Caco-2 (cell line): Measurements from ENCODE around the gene TTBK2. TPM values are rescaled to one million over a fixed set of nuclear protein-coding genes. Genes with fewer than 3 reads are reported as not detected.

Experiments used
- BruUV-seq: library from RNA; stranded (reverse); fragments of 400-500 nt; replicated peaks from 2 replicates; lab custom pipeline; 2021; lab: Mats Ljungman, UMichigan
- CTCF ChIA-PET: fragments of 300-600 bp; sonication (Branson Sonifier 250); formaldehyde crosslinking; loops from one replicate; lab custom pipeline; 2022; ENCODE audit warnings: antibody characterized with exemption; lab: Charles Lee
- POLR2A ChIA-PET: fragments of 300-600 bp; sonication (Branson Sonifier 250); formaldehyde crosslinking; loops from one replicate; lab custom pipeline; 2022; ENCODE audit warnings: antibody characterized with exemption; lab: Charles Lee
- DNase-seq, 2 experiments: peaks; one replicate each; pipeline versions ENCODE4 v3.0.0 to v3.0.0-alpha.2; 2020 to 2022
- H3K27me3 ChIP-seq: replicated peaks from 2 replicates; pipeline ENCODE4 v1.6.0; 2011; ENCODE audit warnings: low read length; ENCODE audit not compliant: control insufficient read depth, insufficient read depth
- H3K36me3 ChIP-seq: 2 replicates; pipeline ENCODE4 v1.5.1; 2011; ENCODE audit warnings: low read length; ENCODE audit not compliant: control insufficient read depth, insufficient read depth
- H3K4me1 ChIP-seq: fragments of 250-450 bp; sonication (Bioruptor Pico); 2 replicates; pipeline ENCODE4 v1.5.1; 2020; ENCODE audit warnings: mild to moderate bottlenecking
- H3K4me3 ChIP-seq: 2 replicates; pipeline ENCODE4 v1.5.1; 2011; ENCODE audit warnings: low read depth, mild to moderate bottlenecking, control low read depth, low read length
- H3K9me3 ChIP-seq: fragments of 250-450 bp; sonication (Bioruptor Pico); 2 replicates; pipeline ENCODE4 v1.5.1; 2020; ENCODE audit warnings: mild to moderate bottlenecking, moderate library complexity
- H3K27ac Mint-ChIP-seq: one replicate; pipeline ENCODE4 v1.8.0; 2022; ENCODE audit warnings: mixed read lengths; ENCODE audit not compliant: unreplicated experiment
- H3K27me3 Mint-ChIP-seq: one replicate; pipeline ENCODE4 v1.8.0; 2022; ENCODE audit warnings: mixed read lengths; ENCODE audit not compliant: insufficient read depth, unreplicated experiment
- H3K36me3 Mint-ChIP-seq: one replicate; pipeline ENCODE4 v1.8.0; 2022; ENCODE audit warnings: mild to moderate bottlenecking, mixed read lengths; ENCODE audit not compliant: insufficient read depth, unreplicated experiment
- H3K4me1 Mint-ChIP-seq: one replicate; pipeline ENCODE4 v1.8.0; 2022; ENCODE audit warnings: low read depth, mixed read lengths; ENCODE audit not compliant: unreplicated experiment
- H3K4me3 Mint-ChIP-seq: one replicate; pipeline ENCODE4 v1.8.0; 2022; ENCODE audit warnings: mild to moderate bottlenecking, moderate library complexity, mixed read lengths; ENCODE audit not compliant: unreplicated experiment
- H3K9me3 Mint-ChIP-seq: one replicate; pipeline ENCODE4 v1.8.0; 2022; ENCODE audit warnings: mixed read lengths; ENCODE audit not compliant: unreplicated experiment
- CTCF ChIP-seq, 2 experiments: fragments of 200-600 bp in 1 of 2; IDR thresholded peaks; 1 replicate in 1 of 2; 2 replicates in 1 of 2; pipeline versions ENCODE4 v1.5.1 to v1.8.0; 2011 to 2022; ENCODE audit warnings: antibody characterized with exemption in 1 of 2, control low read depth in 1 of 2, inconsistent platforms in 1 of 2, low read depth in 1 of 2, low read length in 1 of 2, mild to moderate bottlenecking in 1 of 2, moderate library complexity in 1 of 2; ENCODE audit not compliant: insufficient read depth in 1 of 2, severe bottlenecking in 1 of 2, unreplicated experiment in 1 of 2
- intact Hi-C: fragments of 100-400 bp; cut with micrococcal nuclease; formaldehyde crosslinking; loops from one replicate; pipeline ENCODE4 v1.10.0; 2022; ENCODE audit not compliant: unreplicated experiment
- total RNA-seq: library from RNA; stranded (reverse); gene quantifications from 2 replicates; pipeline ENCODE4 v1.2.3, GENCODE V29; 2022

TTBK2 gene
- total RNA-seq, 1 experiment from 2014 or later: 10.1 TPM

GRCh38 chr15:42741710-42742109 is 178.9 kb downstream of the TTBK2 start:
- Mint-ChIP-seq H3K36me3 (peaks cover 6% of the 10 kb centered on the region), H3K27me3 (no peaks in the 10 kb centered on the region), H3K4me1 (no peaks in the 10 kb centered on the region), H3K9me3 (no peaks in the 10 kb centered on the region), H3K27ac (no peak overlapping the region), H3K4me3 (no peak overlapping the region)
- ChIA-PET POLR2A (no interaction called here), CTCF (no interaction called here)
- BruUV-seq: no TSS peak
- H3K27me3 ChIP-seq: no peaks in the 10 kb centered on the region
- no peaks in the 10 kb centered on the region for H3K36me3 ChIP-seq
- H3K4me1 ChIP-seq: no peaks in the 10 kb centered on the region; the same call in 1 of the 2 replicates
- intact Hi-C loops: no loop called here
- no peak for TF ChIP-seq CTCF (IDR thresholded peaks at IDR 0.05; ENCODE audit: insufficient read depth in 1 of 2, low read depth in 1 of 2, low read length in 1 of 2, severe bottlenecking in 1 of 2, unreplicated experiment in 1 of 2)
- no peak for DNase-seq
- no peaks in the 10 kb centered on the region for H3K9me3 ChIP-seq
- H3K4me3 ChIP-seq: no peak overlapping the region

DNA sequence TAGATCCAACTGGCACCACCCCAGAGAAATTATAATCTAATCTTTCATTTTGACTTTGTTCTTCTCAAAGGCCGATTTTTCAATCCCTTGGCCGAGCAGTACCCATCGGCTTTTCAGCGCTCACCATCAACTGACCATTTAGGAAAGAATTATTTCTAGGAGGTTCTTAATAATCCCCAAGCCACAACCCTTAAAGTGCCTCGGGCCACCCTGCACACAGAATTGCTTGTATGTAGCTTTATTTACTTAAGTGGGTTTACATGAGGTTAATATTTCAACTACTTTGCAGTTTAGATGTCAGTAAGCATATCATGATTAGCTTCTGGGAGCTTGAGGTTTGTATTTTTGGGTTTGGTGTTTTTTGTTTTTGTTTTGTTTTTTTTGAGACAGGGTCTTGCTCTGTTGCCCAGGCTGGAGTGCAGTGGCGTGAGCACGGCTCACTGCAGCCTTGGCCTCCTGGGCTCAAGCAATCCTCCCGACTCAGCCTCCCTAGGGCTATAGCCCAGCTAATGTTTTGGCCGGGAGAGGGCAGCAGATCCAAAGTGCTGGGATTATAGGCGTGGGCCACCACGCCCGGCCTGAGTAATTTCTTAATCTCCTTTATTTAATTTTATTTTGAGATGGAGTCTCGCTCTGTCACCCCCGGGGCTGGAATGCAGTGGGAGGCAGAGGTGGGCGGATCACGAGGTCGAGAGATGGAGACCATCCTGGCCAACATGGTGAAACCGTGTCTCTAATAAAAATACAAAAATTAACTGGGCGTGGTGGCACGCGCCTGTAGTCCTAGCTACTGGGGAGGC is 182.8 kb downstream of the TTBK2 start:
- ChIA-PET POLR2A (no interaction called here), CTCF (interaction anchor here (1.6 kb wide), 1 partner anchor 189 kb away, joined by 5 read pairs; no protein-coding TSS in a partner anchor)
- TF ChIP-seq CTCF (IDR thresholded peaks at IDR 0.05; ENCODE audit: insufficient read depth in 1 of 2, low read depth in 1 of 2, low read length in 1 of 2, severe bottlenecking in 1 of 2, unreplicated experiment in 1 of 2): no peak
- DNase-seq: no peak
- peak overlapping the region; percentile 76 for H3K4me3 Mint-ChIP-seq
- H3K27me3 Mint-ChIP-seq: no peaks in the 10 kb centered on the region
- BruUV-seq: TSS peak; percentile 76
- H3K9me3 Mint-ChIP-seq: no peaks in the 10 kb centered on the region
- peak overlapping the region; percentile 69 for H3K4me3 ChIP-seq
- peak overlapping the region; percentile 76 for H3K27ac Mint-ChIP-seq
- H3K4me1 Mint-ChIP-seq: no peaks in the 10 kb centered on the region
- H3K9me3 ChIP-seq: no peaks in the 10 kb centered on the region
- no peaks in the 10 kb centered on the region; the same call in 1 of the 2 replicates for H3K4me1 ChIP-seq
- intact Hi-C loops: no loop called here
- no peaks in the 10 kb centered on the region; the same call in 1 of the 2 replicates for H3K36me3 ChIP-seq
- peaks cover 30% of the 10 kb centered on the region for H3K36me3 Mint-ChIP-seq
- no peaks in the 10 kb centered on the region for H3K27me3 ChIP-seq

DNA sequence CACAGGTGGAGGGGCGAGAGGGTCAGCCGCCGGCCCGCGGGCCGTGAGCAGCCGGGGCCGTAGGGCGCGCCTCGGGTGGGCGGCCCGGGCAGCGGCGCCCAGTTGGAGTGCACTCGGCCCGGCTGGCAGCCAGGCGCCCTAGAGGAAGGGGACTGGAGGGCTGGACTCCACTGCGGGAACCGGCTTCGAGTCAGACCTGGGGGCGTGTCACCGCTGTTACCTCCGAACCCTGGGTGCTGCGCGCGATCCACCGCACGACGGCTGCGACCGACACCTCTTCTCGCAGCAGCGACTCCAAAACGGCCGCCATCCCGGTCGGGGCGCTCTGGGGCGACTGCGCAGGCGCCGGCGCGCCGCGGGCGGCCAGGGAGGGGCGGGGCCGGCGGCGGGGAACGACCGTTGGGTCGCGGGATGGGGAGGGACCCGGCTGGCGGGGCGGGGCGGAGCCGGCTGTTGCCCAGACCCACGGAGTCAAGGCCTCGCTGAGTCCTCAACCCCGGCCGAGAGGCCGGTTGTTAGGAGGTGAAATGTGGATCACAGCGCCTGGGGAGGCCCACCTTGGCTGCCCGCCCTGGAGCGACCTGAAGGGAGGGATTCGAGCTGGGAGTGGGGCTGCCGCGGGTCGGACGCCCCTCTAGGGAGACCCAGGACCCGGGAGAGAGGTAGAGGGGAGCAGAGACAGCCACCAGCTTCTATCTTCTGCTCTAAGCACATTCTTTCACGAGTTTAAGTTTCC is 183.6 kb downstream of the TTBK2 start, which contains the start of gene CDAN1:
Gene CDAN1 (minus strand): TSS at position 336 of the 736 bp plus-strand sequence. CDS start 26 bp downstream, at position 310.
- Mint-ChIP-seq H3K4me1 (no peaks in the 10 kb centered on the region), H3K9me3 (no peaks in the 10 kb centered on the region), H3K27ac (peak within 1 kb of the TSS; percentile 76), H3K4me3 (peak within 1 kb of the TSS; percentile 76), H3K27me3 (no peaks in the 10 kb centered on the region), H3K36me3 (peaks cover 38% of the 10 kb centered on the region)
- Histone ChIP-seq H3K9me3 (no peaks in the 10 kb centered on the region), H3K36me3 (no peaks in the 10 kb centered on the region; the same call in 1 of the 2 replicates), H3K4me1 (no peaks in the 10 kb centered on the region; the same call in 1 of the 2 replicates), H3K27me3 (no peaks in the 10 kb centered on the region), H3K4me3 (peak within 1 kb of the TSS; percentile 69)
- CTCF ChIA-PET: interaction anchor here (0.6 to 1.6 kb wide), 2 partner anchors 189 to 194 kb away, joined by 3 to 5 read pairs; no protein-coding TSS in a partner anchor
- BruUV-seq: no TSS peak
- POLR2A ChIA-PET: no interaction called here
- peak; percentile 87 to 92 for DNase-seq
- intact Hi-C loops: no loop called here
- no peak for TF ChIP-seq CTCF (IDR thresholded peaks at IDR 0.05; ENCODE audit: insufficient read depth in 1 of 2, low read depth in 1 of 2, low read length in 1 of 2, severe bottlenecking in 1 of 2, unreplicated experiment in 1 of 2)
